AG04450 (cell line): Measurements from ENCODE around the gene CDK14. TPM values are rescaled to one million over a fixed set of nuclear protein-coding genes. Genes with fewer than 3 reads are reported as not detected.

ENCODE experiments used
- CTCF ChIA-PET: fragments of 300-600, 350-600 bp; formaldehyde crosslinking; extraction: SDS; loops from one replicate; lab custom pipeline; 2022; ENCODE audit warnings: antibody characterized with exemption, inconsistent platforms; lab: Charles Lee
- POLR2A ChIA-PET: fragments of 350-600 bp; formaldehyde crosslinking; extraction: SDS; loops from one replicate; lab custom pipeline; 2021; ENCODE audit warnings: antibody characterized with exemption, inconsistent platforms; lab: Yijun Ruan, JAX
- DNase-seq: peaks from one replicate; pipeline ENCODE4 v3.0.0-alpha.2; 2011; ENCODE audit warnings: low read depth, low spot score
- H3K27ac ChIP-seq: one replicate; pipeline ENCODE4 v1.5.1; 2012; ENCODE audit warnings: low read depth, low read length, control low read depth
- H3K27me3 ChIP-seq: one replicate; pipeline ENCODE4 v1.6.0; 2012; ENCODE audit warnings: low read length; ENCODE audit not compliant: control insufficient read depth, insufficient read depth
- H3K4me3 ChIP-seq: 2 replicates; pipeline ENCODE4 v1.5.1; 2011; ENCODE audit warnings: mild to moderate bottlenecking, low read depth, low read length, control low read depth
- H3K9me3 ChIP-seq: 2 replicates; pipeline ENCODE4 v1.5.1; 2012; ENCODE audit warnings: low read length; ENCODE audit not compliant: control insufficient read depth, insufficient read depth
- polyA plus RNA-seq: library from polyadenylated mRNA; depleted of rRNA; stranded (reverse); fragments of >200 nt; gene quantifications from 2 replicates; pipeline ENCODE4 v1.2.3, GENCODE V29; 2011
- TF ChIP-seq, protein P1 (sequence below): IDR thresholded peaks from 2 replicates; pipeline ENCODE4 v1.5.1; 2011; ENCODE audit warnings: low read depth, low read length, control low read depth, inconsistent platforms

CDK14 gene
- polyA plus RNA-seq, 1 experiment = 28.4 TPM

DNA sequence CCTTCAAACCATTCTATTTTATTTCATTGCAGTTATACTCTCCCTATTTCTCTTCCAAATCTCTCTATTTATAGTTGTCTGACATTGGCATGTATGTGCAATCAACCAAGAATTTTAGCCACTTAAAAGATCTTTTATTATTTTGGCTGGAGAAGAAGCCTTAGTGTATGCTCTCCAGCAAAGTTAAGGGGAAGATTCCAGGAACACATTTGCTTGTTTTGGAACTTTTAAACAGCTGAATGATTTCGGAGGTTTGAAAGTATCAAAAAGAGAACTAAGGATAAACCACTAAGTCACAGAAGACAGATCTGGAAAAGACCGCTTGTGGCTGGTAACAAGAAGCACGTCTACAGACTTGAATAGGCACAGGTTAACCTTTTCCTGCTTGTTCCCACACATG is 485.9 kb downstream of the CDK14 start:
- ChIA-PET POLR2A (no interaction called here), CTCF (interaction anchor here (1.3 to 1.5 kb wide), 2 partner anchors 158 to 702 kb away, joined by 3 to 7 read pairs; no protein-coding TSS in a partner anchor)
- Histone ChIP-seq H3K4me3 (no peak overlapping the region), H3K9me3 (no peaks in the 10 kb centered on the region), H3K27me3 (no peaks in the 10 kb centered on the region), H3K27ac (no peak overlapping the region)
- no peak for DNase-seq
- TF ChIP-seq, protein P1, sequence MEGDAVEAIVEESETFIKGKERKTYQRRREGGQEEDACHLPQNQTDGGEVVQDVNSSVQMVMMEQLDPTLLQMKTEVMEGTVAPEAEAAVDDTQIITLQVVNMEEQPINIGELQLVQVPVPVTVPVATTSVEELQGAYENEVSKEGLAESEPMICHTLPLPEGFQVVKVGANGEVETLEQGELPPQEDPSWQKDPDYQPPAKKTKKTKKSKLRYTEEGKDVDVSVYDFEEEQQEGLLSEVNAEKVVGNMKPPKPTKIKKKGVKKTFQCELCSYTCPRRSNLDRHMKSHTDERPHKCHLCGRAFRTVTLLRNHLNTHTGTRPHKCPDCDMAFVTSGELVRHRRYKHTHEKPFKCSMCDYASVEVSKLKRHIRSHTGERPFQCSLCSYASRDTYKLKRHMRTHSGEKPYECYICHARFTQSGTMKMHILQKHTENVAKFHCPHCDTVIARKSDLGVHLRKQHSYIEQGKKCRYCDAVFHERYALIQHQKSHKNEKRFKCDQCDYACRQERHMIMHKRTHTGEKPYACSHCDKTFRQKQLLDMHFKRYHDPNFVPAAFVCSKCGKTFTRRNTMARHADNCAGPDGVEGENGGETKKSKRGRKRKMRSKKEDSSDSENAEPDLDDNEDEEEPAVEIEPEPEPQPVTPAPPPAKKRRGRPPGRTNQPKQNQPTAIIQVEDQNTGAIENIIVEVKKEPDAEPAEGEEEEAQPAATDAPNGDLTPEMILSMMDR = no peak

DNA sequence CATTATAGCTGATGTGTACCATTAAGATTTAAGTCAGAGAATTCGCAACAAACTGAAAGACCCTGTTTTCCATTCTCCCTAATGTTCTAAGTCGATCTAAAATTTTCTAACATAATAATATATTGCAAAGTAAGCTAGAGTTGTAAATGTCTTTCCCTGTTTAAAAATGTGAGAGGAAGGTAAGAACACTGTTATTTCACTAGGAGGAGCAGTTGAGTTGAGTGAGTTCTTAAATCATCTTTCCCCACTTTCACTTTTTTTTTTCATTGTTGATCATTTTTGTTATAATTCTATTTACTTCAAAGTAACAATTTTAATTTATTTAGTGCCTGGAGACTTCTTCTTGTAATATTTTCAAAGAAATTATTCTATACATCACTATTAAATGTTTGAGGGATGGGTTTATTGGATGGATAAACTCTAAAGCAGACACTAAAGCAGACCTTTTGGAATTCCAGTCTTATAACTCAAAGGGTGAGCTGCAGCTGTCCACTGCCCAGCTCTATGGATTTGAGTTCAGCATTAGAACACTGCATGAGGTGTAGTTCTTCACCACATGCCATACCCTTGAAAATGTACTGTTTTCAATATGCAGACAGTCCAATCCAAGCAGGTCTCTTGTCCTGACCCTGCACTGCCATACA is 486.9 kb downstream of the CDK14 start:
- Histone ChIP-seq H3K4me3 (no peak overlapping the region), H3K27me3 (no peaks in the 10 kb centered on the region), H3K9me3 (no peaks in the 10 kb centered on the region), H3K27ac (no peak overlapping the region)
- CTCF ChIA-PET = interaction anchor here (0.5 to 1.7 kb wide), 15 partner anchors 15 to 863 kb away, joined by 3 to 6 read pairs (median 3); no protein-coding TSS in a partner anchor
- TF ChIP-seq, protein P1 = peak; percentile 71
- POLR2A ChIA-PET = interaction anchor here (0.9 kb wide), 1 partner anchor 45 kb away, joined by 4 read pairs; no protein-coding TSS in a partner anchor
- no peak for DNase-seq

DNA sequence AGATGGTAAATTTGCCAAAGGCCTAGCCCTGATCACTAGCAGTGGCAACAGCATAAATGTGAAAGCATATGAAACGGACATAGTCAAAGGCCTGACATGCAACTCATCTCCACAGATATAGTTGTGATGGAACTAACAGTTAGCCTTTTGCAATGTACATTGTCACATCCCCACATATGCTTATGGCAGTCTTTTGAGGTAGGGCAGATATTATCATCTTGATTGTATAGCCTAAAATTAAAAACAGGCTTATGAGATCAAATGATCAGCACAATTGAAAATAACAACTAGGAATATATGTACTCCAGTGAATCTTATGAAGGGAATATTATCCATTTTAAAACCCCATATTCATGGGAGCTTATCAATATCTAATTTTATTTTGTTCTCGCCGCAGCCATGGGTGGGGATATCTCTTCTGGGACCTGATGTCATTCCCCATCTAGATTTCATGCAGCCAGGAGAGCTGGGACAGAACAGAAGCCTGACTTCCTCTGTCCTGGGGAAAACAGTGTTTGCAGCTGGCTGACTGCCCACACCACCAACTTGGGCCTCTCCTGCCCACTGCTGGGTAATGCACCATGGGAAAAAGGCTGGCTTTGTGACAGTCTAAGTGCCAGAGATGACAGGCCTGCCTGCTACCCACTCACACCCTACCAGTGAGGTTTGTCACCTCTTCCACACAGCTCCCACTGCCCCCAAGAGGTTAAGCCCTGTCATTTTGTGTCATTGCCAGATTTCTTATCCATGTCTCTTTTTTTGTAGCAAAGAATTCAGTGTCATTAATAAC is 487.9 kb downstream of the CDK14 start:
- TF ChIP-seq, protein P1 = no peak
- ChIA-PET POLR2A (no interaction called here), CTCF (interaction anchor here (0.5 to 1.7 kb wide), 6 partner anchors 14 to 901 kb away, joined by 3 to 6 read pairs (median 4); no protein-coding TSS in a partner anchor)
- DNase-seq = no peak
- Histone ChIP-seq H3K27me3 (no peaks in the 10 kb centered on the region), H3K27ac (no peak overlapping the region), H3K9me3 (no peaks in the 10 kb centered on the region), H3K4me3 (no peak overlapping the region)

DNA sequence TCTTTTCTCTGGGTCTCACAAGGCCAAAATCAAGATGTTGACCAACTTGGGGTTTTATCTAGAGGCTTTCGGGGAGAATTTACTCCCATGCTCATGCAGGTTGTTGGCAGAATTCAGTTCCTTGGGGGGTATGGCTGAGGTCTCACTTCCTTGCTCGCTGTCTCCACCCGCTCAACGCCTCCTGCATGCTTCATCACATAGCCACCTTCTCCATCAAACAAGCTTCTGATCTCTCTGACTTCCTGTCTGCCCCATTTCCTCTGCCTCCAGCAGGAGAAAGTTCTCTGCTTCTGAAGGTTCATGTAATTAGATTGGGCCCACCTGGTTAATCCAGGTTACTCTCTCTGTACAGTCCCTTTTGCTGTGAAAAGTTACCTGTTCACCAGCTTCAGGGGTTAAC is 489.1 kb downstream of the CDK14 start:
- H3K4me3 ChIP-seq = no peak overlapping the region
- H3K9me3 ChIP-seq = no peaks in the 10 kb centered on the region
- CTCF ChIA-PET = interaction anchor here (1.6 kb wide), 1 partner anchor 699 kb away, joined by 3 read pairs; no protein-coding TSS in a partner anchor
- POLR2A ChIA-PET = no interaction called here
- TF ChIP-seq, protein P1 = no peak
- H3K27me3 ChIP-seq = no peaks in the 10 kb centered on the region
- no peak for DNase-seq
- H3K27ac ChIP-seq = no peak overlapping the region
